Stromal cell of bone marrow (primary cell): Measurements from ENCODE around the gene BTBD18.
A peak's percentile ranks its signal among the peaks of the same experiment; 100 is the strongest.

Source experiments
- DNase-seq: peaks from one replicate; pipeline ENCODE4 v3.0.0-alpha.2; 2012; ENCODE audit warnings: low read depth

The BTBD18 gene

GRCh38 chr11:57776031-57776521 lies 24.5 kb upstream of the BTBD18 start:
- no peak for DNase-seq

DNA sequence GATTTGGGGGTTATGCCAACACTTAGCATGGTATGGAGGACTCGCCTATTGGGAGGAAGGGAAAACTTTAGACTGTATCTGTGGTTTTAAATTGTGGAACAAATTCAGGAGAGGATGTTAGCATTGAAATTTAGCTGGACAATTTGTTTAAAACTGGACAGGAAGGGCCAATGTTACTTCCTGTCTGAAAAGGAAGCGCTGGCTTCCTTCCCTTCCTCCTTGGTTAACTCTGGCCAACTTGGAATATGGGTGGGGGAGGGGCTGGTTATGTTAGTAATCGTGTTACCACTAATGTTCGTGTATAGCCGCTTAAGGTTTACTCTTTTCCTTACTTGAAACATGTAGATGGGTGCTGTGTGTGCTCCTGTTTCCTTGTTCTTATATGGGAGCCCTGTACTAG lies 23.9 kb upstream of the BTBD18 start:
- DNase-seq, result no peak

GRCh38 chr11:57773026-57773598 lies 21.5 kb upstream of the BTBD18 start:
- no peak for DNase-seq

GRCh38 chr11:57772562-57772961 lies 20.9 kb upstream of the BTBD18 start:
- DNase-seq, result no peak

DNA sequence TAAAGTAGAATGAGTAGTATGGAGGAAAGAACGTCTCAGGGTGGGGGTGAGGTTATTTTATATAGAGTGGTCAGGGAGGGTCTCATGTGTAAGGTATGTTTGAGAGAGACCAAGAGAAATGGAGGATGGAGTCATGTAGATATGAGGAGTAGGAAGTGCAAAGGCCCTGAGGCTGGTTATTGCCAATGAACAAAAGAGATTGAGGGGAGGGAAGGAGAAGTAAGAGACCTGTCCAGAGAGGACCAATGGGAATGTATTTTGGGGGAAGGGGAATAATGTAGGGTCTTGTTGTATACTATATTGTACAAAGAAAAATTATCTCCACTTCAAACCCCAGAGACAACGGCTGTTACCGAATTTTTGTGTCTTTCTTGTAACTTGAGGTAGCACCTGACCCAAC lies 19.7 kb upstream of the BTBD18 start:
- no peak for DNase-seq

DNA sequence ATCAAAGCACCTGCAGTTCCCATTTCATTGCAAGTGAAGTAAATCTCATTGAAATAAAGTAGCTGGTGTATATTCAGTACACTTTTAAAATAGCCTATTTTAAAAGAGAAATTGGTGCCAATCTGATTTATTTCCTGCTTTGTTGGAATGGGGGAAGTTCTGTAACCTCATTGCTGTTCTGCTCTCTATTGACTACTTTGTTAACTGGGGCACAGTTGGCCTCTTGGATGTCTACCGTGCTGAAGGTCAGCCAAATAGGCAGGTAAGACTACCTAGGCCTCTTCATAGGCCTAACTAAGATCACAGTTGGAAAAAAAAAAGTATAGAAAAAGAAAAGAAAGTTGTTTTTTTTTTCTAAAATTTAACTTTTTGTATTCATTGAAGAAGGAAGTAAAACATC lies 19.2 kb upstream of the BTBD18 start:
- no peak for DNase-seq

DNA sequence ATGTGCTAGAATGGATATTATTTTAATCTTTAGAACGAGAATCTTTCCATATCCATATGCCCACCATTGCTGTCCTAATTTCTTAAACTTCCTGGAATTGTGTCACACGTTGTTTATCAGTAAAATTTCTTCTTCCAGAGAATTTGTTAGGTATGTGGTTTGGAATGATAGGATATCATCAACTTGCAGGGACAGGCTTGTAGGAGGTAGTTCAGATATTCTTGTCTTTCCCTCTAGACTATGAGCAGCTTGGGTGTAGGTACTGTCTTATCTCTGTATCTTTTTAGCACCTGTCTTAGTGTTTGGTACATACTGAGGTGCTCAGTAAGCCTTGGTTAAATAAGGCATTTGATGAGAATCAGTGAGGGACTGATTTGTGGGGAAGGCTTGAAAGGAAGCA lies 13.4 kb upstream of the BTBD18 start:
- DNase-seq, result no peak

DNA sequence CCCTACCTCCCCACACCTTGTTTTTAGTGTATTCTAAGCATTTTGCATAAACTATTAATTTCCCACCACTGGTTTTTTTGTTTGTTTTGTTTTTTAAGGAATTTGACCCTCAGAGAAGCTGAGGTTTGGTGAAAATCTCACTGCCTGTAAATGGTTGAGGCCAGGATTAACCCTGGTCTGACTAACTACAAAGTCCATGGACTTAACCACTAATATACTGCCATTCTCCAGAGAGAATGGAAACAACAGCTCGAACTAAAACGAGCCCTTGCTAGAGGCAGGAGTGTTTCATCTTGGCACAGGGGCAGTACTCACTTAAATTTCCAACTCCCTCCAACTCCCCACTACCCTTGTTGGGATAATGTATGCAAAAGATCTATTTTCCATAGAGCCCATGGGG lies 12.9 kb upstream of the BTBD18 start:
- DNase-seq, result no peak

- DNase-seq, result no peak
Observed at GRCh38 chr11:57764021-57764420, 12.4 kb upstream of the BTBD18 start.

GRCh38 chr11:57763568-57763967 lies 11.9 kb upstream of the BTBD18 start:
- DNase-seq, result no peak

DNA sequence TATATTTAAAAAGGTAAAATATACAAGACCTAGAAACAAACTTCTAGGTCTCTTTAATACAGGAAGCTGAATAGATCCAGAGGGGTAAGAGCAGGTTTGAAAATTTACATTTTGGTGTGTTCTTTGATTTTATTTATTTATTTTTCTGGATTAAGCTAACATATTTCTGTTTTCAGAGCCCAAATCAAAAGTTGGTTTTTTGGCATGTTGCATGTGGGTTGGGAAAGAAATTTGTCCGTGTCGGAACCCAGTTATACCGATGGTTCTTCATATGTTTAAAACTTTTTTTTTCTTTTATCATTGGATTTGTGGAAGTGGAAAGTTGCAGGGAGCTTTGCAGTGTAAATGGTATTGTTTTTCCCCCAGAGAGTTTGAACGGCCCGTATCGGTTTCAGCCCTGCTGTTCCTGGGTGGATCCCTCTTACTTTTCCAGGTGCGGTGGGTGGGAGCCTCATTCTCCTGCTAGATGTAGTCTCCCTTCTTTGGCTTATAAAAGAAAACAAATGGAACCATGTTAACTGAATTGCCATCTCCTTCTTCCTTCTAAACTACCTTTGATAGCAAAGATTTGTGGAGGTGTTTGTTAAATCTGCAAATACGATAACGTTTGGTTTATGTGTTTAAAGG lies 10.7 kb upstream of the BTBD18 start:
- no peak for DNase-seq

GRCh38 chr11:57761301-57762234 lies 9.9 kb upstream of the BTBD18 start, which contains the start of gene CTNND1:
CTNND1 (plus strand) TSS chr11:57761802; CDS start chr11:57791479, 29,677 bp downstream.
- DNase-seq, result peak; percentile 97

GRCh38 chr11:57758174-57758573 lies 6.6 kb upstream of the BTBD18 start:
- DNase-seq, result no peak

GRCh38 chr11:57752954-57753353 lies 1.3 kb upstream of the BTBD18 start:
- DNase-seq, result no peak

GRCh38 chr11:57751176-57751575 lies 443 bp downstream of the BTBD18 start:
- no peak for DNase-seq

DNA sequence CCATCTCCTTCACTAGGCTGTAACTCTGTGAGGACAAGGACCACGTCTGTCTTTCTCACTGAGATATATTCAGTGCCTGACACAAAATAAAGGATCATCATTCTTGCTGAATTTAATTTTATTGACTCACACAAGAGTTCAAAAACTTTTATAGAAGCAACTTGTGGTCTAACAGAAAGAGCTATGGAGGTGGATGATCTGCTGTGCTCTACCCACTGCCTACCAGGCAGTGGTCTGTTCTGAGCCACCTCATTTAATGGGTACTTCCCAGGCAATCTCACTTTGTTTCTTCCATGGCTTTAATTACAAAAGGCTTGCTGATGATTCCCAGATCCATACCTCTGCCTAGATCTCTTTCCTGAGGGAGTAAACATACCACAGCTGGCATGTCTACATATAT lies 4.7 kb downstream of the BTBD18 start:
- no peak for DNase-seq

GRCh38 chr11:57745206-57745605 lies 6.4 kb downstream of the BTBD18 start:
- DNase-seq, result no peak

DNA sequence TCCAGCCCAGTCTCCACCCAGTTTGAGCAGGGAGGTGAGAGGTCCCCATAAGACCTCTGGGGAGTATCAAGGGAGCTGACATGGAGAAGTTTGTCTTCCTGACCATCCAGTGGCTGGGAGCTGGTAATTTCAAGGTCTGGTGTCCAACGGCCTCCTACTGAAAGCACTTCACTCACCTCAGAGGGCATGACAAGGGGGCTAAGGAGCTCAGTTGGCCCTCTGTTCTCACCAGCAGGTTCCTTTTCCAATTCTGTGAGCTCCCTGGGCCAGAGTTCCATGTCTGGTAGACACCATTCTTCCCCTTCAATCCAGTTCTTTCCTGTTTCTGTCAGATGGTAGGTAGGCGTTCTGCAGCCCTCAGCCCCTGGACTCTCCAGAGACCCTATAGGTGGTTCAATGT lies 7.3 kb downstream of the BTBD18 start:
- DNase-seq, result no peak

DNA sequence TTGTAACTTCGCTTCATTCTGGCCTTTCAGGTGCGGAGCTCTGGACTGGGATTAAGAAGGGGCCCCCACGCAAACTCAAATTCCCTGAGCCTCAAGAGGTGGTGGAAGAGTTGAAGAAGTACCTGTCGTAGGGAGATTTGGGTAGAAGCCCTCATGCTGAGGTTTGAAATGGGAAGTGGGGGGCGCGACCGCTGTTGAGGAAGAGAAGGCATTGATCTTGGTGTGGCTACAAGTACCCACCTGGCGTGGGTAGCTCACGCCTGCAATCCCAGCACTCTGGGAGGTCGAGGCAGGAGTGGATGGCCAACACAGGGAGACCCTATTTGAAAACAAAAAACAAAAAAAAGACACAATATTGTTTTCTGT lies 9.5 kb downstream of the BTBD18 start:
- DNase-seq, result no peak

GRCh38 chr11:57741132-57742086 lies 10.2 kb downstream of the BTBD18 start, which contains the start of gene SELENOH:
SELENOH (plus strand) TSS chr11:57741491; CDS start chr11:57741596, 105 bp downstream.
- DNase-seq, result peak; percentile 95

- no peak for DNase-seq
Observed at GRCh38 chr11:57735619-57736298, 15.9 kb downstream of the BTBD18 start.
